ENCODE measurements around the gene CACNA1F. TPM values are rescaled to one million over a fixed set of nuclear protein-coding genes. Genes with fewer than 3 reads are reported as not detected.

CACNA1F gene
- total RNA-seq, 1 donor from 2014 or later = 0.25 TPM

GRCh38 chrX:49209434-49210251, 23.5 kb downstream of the CACNA1F start:
- H3K36me3 ChIP-seq = no peaks in the 10 kb centered on the region
- no peak overlapping the region for H3K27ac ChIP-seq
- no peak for TF ChIP-seq POLR2AphosphoS5 (IDR thresholded peaks at IDR 0.05; ENCODE audit: insufficient read depth in 1 of 2, low read depth in 1 of 2)
- no peak for TF ChIP-seq POLR2A (IDR thresholded peaks at IDR 0.05)
- TF ChIP-seq, protein P1, sequence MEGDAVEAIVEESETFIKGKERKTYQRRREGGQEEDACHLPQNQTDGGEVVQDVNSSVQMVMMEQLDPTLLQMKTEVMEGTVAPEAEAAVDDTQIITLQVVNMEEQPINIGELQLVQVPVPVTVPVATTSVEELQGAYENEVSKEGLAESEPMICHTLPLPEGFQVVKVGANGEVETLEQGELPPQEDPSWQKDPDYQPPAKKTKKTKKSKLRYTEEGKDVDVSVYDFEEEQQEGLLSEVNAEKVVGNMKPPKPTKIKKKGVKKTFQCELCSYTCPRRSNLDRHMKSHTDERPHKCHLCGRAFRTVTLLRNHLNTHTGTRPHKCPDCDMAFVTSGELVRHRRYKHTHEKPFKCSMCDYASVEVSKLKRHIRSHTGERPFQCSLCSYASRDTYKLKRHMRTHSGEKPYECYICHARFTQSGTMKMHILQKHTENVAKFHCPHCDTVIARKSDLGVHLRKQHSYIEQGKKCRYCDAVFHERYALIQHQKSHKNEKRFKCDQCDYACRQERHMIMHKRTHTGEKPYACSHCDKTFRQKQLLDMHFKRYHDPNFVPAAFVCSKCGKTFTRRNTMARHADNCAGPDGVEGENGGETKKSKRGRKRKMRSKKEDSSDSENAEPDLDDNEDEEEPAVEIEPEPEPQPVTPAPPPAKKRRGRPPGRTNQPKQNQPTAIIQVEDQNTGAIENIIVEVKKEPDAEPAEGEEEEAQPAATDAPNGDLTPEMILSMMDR (IDR thresholded peaks at IDR 0.05) = no peak
- DNase-seq (ENCODE audit: extremely low spot score in 2 of 2) = no peak
- no peaks in the 10 kb centered on the region for H3K4me1 ChIP-seq
- intact Hi-C loops (cut with DNase I) = no loop called here
- no peaks in the 10 kb centered on the region for H3K9me3 ChIP-seq
- H3K4me3 ChIP-seq = no peak overlapping the region
- no peaks in the 10 kb centered on the region for H3K27me3 ChIP-seq

DNA sequence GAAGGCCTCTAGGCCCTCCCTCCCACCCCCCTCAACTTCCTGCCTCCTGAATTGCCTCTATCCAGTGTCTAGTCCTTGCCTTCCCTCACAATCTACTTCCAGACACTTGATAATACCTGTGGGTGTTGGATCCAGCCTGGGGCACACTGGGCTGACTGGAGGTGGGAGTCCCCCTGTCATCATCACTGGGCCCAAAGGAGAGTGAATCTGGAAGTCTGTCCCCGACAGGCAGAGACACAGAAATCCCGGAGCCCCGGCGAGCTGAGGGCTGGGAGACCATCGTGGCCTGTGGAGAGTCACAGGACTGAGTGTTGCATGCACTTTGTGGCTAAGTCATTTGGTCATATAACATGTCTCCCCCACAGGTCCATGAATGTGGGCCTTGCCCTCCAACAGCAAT, 24.7 kb downstream of the CACNA1F start:
- no peak for DNase-seq (ENCODE audit: extremely low spot score in 2 of 2)
- Histone ChIP-seq H3K27ac (no peak overlapping the region), H3K27me3 (no peaks in the 10 kb centered on the region), H3K4me1 (no peaks in the 10 kb centered on the region), H3K4me3 (no peak overlapping the region), H3K36me3 (no peaks in the 10 kb centered on the region), H3K9me3 (no peaks in the 10 kb centered on the region)
- TF ChIP-seq POLR2AphosphoS5 (IDR thresholded peaks at IDR 0.05; ENCODE audit: insufficient read depth in 1 of 2, low read depth in 1 of 2) (no peak), POLR2A (IDR thresholded peaks at IDR 0.05) (no peak)
- TF ChIP-seq, protein P1 (IDR thresholded peaks at IDR 0.05) = no peak
- intact Hi-C loops (cut with DNase I) = no loop called here

DNA sequence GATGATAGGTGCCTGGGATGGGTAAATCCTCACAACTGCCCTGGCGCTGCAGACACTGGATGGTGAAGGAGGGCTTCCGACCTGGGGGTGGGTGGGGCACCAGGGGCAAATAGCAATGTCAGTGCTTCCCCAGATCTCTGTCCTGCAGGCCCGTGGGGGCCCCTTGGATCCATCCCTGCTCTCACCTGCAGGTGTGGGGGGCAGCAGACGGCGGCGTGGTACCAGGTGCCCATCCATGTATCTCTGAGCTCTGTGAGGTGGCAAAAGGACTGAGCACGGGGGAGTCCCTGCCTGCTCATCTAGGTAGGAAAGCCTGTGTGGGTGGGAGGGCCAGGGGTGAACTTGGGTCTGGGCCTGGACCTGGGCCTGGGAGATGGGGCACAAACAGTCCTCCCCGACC, 26.6 kb downstream of the CACNA1F start:
- no peak for TF ChIP-seq POLR2A (IDR thresholded peaks at IDR 0.05)
- TF ChIP-seq, protein P1 (IDR thresholded peaks at IDR 0.05) = no peak
- no peak for TF ChIP-seq POLR2AphosphoS5 (IDR thresholded peaks at IDR 0.05; ENCODE audit: insufficient read depth in 1 of 2, low read depth in 1 of 2)
- H3K27me3 ChIP-seq = no peaks in the 10 kb centered on the region
- intact Hi-C loops (cut with DNase I) = no loop called here

GRCh38 chrX:49205443-49205842, 27.7 kb downstream of the CACNA1F start:
- no peak for DNase-seq (ENCODE audit: extremely low spot score in 2 of 2)
- H3K27me3 ChIP-seq = no peaks in the 10 kb centered on the region
- H3K36me3 ChIP-seq = no peaks in the 10 kb centered on the region
- no peak overlapping the region for H3K27ac ChIP-seq
- intact Hi-C loops (cut with DNase I) = no loop called here
- H3K9me3 ChIP-seq = no peaks in the 10 kb centered on the region
- H3K4me1 ChIP-seq = peaks cover 6% of the 10 kb centered on the region
- TF ChIP-seq, protein P1 (IDR thresholded peaks at IDR 0.05) = no peak
- no peak for TF ChIP-seq POLR2AphosphoS5 (IDR thresholded peaks at IDR 0.05; ENCODE audit: insufficient read depth in 1 of 2, low read depth in 1 of 2)
- no peak for TF ChIP-seq POLR2A (IDR thresholded peaks at IDR 0.05)
- no peak overlapping the region for H3K4me3 ChIP-seq

More for the DNA sequence above, 26.6 kb downstream of the CACNA1F start:
- Histone ChIP-seq H3K36me3 (no peaks in the 10 kb centered on the region), H3K4me1 (no peaks in the 10 kb centered on the region), H3K27ac (no peak overlapping the region), H3K4me3 (no peak overlapping the region), H3K9me3 (no peaks in the 10 kb centered on the region)
- no peak for DNase-seq (ENCODE audit: extremely low spot score in 2 of 2)

- H3K4me1 ChIP-seq = peaks cover 8% of the 10 kb centered on the region
Observed at GRCh38 chrX:49204709-49205108, 28.4 kb downstream of the CACNA1F start.

More at GRCh38 chrX:49204709-49205108, 28.4 kb downstream of the CACNA1F start:
- H3K9me3 ChIP-seq = no peaks in the 10 kb centered on the region
- H3K27me3 ChIP-seq = no peaks in the 10 kb centered on the region
- no peak for DNase-seq (ENCODE audit: extremely low spot score in 2 of 2)
- no peak overlapping the region for H3K4me3 ChIP-seq
- no peak overlapping the region for H3K27ac ChIP-seq
- H3K36me3 ChIP-seq = no peaks in the 10 kb centered on the region
- TF ChIP-seq, protein P1 (IDR thresholded peaks at IDR 0.05) = no peak
- TF ChIP-seq POLR2AphosphoS5 (IDR thresholded peaks at IDR 0.05; ENCODE audit: insufficient read depth in 1 of 2, low read depth in 1 of 2) (no peak), POLR2A (IDR thresholded peaks at IDR 0.05) (no peak)
- intact Hi-C loops (cut with DNase I) = no loop called here
